Globus pallidus (tissue), 1 donor: ENCODE results near the gene ATP5F1E.
"Not testable (repeated sequence)": the region's sequence is repeated elsewhere in the genome, so short reads cannot be mapped to it uniquely, and the experiment has no call there.

Experiments used
- DNase-seq: peaks from one replicate; pipeline ENCODE4 v3.0.0-alpha.2; 2015; ENCODE audit warnings: low spot score

ATP5F1E gene

DNA sequence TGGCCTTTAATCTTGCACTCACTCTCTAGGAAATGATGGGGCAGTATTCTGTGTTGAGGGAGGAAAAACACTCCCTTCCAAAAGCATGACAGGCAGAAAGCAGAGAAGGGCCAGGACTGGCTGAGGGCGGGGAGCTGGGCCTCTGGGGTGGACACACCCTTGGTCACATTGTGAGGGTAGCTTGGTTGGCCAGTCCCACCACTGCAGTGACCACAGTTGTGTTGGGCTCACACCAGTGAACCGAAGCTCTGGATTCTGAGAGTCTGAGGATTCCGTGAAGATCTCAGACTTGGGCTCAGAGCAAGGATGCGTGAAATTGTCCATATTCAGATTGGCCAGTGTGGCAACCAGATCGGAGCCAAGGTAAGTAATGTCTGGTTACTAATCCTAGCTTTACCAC is 12.9 kb downstream of the ATP5F1E start, which contains the start of gene TUBB1:
TUBB1 (plus strand) TSS at position 213 of the 400 bp plus-strand sequence; CDS start at position 307, 94 bp downstream.
- DNase-seq = no peak

DNA sequence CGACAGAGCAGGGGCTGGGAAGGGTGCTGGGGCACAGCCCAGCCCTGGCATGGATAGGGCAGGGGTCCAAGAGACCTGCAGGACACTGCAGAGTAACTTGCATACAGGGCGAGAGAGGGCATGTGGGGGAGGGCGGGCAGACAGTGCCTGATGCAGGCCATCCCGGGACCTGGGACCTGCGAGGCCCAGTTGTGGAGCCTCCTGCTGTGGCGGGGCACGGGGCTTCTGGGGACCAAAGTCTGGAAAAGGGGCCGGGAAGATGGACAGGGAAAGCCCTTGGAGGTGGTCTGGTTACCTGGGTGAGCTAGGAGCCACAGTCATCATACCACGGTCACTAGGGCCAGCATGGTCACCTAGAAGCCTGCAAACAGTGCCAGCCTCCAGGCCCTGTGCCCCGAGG is 13.3 kb downstream of the ATP5F1E start:
- DNase-seq = no peak

DNA sequence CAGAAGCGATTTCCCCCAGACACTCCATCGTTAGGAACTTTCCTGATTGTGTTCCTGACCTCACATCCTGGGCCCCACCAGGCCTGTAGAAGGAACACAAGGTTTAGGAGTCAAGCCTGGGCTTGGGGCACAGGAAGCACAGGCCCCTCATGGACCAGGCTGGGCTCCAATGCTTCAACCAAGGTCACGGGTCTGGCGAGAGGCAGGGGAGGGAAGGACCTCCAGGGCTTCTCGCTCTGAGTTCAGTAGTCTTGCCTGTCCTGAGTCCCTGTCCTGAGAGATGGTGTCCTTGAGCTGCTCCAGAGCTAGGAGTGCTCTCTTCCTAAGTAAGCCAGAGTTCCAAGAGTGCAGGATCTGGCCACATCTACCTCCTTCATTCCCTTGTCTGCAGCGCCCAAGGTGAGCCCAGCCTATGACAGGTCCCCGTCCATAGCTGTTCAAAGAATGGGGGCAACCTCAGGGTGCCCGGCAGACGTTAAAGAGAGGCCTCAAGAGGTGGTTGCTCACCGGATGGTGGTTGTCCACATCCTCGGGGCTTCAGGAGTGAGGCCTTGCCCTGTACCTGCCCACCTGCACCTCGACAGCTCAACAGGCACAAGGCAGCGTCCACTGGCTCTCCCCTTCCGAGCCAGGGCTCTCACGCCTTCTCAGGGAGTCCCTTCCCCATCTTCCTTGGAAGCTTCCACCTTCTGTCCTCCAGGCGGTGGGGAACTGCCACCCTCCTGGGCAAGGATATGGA is 14.5 kb downstream of the ATP5F1E start:
- no peak for DNase-seq

DNA sequence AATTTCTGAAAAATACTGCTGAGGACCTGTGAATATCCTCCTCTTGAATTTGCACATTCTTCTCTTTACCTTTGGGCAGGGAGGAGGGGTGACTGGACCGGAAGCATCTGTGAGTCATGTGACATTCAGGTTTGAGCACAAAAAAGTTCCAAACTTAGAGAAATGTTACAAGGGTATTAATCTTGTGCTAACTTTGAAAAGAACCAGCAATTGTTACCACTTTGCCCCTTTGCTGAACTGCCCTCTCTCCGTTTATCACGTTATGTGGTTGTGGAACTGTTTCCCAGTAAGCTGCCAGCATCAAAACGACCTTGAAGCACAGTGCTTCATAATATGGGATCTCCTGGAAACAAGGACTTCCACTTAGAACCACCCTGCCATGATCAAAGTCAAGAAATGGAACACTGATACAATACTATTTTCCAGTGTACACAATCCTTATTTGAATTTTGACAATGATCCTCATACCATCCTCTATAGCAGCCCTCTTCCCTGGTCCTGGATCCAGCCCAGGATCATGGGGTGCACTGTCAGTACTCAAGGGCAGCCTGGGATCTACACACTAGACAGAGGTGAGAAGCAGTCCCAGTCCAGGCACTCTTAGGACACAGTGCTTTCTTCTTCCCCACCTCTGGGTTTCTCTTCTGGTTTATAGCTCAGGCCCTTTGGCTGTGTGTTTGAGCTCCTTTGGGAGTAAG is 15.2 kb downstream of the ATP5F1E start:
- DNase-seq = no peak

DNA sequence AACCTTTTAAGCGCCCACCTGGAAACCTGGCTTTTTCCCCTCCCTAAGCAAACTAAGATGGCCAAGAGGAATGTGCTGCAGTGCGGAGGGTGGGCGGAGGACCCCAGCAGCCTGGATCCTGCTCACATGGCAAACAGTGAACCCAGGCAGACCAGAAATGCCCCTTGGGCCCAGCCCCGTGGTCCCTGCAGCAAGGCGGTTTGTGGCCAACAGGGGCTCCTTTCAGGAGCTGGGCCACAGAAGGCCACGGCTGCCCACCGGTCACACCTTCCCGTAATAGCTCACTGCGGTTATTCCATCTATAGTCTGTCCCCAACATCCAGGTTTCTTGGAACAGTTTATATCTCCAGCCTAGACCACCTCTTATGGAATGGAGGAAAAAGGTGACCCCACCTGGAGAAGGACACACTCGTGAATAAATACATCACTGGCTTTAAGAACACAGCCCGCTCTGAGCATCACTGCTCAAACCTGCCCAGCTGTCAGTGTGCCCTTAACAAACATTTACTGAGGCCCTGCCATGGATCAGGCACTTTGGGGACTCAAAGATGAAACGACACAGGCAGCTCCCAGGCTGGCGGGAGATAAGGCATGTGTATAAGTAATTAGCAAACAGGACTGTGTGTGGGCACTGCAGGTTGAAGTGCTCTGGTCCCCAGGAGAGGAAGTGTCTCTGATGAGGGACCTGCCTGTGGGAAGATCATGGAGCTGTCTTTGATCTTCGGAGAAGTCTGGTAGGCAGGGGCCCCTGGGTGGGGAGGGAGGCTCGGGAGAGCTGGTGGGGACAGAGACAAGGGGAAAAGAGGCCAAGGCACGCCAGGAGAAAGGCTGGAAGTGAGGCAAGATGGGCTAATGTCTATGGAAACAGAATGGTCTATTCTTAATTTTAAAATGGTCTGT is 16.1 kb downstream of the ATP5F1E start:
- DNase-seq = no peak

DNA sequence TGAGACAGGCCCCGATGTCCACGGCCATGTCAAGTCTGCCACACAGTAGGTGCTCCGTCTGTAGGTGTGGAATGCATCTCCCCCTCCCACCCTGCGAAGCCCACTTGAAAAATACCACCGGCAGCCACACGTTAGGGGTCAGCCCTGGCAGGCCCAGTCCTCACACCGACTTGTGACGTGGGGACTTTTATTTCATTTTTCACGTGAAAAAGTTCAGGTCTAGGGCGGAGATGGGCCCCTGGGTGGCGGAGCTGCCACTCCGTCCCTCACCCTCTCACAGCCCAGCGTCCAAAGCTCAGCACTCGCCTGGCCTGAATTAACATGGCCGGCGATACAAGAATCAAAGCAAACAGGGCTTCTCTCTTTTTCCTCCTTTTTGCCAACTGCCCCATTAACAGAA is 16.7 kb downstream of the ATP5F1E start:
- no peak for DNase-seq

DNA sequence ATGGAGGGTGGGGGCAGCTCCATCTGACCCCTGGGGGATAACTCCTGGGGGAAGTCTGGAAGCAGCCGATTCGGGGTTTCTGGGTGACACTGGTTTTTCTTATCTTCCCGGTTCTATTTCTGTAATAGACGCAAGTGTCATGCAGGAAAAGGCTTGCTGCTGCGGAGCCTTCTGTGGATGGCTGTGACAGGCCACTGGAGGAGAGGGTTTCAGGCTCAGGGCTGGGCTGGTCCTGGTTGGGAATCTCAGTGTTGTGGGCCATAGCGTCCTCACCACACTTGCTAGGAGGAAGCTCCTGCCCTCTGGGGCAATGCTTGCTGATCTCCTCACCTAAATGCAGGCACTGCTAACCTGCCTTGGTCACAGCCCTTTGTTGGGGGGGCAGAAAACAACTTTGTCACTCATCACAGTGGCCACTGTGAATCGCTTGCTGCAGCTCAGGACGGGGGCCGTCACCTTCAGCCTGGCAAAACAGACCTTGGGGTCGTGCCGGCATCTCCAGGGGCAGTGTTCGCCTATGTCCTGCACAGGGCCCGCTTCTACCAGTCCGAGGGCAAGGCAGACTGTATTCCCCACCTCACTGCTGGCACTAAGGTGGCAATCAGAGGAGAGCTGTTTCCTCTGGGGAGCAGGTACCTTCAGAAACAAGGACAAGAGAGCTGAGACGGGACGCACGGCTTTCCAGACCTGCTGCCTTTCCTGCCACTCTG is 17.3 kb downstream of the ATP5F1E start:
- DNase-seq = no peak

DNA sequence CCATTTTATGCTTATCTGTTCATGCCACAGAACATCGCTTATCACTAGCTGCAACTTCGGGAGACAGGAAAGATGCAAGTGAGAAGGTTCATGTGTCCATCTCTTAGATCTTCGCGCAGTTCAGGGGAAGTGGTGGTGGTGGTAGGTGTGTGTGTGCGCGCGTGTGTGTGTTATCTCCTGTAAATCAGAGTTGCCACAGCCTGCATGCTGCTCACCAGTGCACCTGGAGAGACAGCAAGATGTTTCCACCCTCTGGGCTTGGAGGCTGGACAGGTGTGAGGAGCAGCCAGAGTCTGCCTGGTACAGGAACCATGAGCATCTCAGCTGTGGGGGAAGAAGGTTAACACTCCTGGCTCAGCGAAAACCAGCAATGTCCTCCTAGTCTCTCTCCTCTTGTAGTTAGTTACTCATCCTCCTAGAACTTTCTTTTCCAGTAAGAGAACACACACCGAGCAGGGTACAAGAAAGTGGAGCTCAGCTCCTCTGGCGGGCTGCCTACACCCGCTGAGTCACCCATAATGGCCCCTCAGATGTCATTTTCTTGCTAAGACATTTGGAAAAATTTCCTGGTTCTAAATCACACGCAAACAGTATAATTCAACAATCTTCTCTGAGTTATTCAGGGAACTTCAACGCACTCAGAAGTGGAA is 18.1 kb downstream of the ATP5F1E start:
- DNase-seq = no peak

DNA sequence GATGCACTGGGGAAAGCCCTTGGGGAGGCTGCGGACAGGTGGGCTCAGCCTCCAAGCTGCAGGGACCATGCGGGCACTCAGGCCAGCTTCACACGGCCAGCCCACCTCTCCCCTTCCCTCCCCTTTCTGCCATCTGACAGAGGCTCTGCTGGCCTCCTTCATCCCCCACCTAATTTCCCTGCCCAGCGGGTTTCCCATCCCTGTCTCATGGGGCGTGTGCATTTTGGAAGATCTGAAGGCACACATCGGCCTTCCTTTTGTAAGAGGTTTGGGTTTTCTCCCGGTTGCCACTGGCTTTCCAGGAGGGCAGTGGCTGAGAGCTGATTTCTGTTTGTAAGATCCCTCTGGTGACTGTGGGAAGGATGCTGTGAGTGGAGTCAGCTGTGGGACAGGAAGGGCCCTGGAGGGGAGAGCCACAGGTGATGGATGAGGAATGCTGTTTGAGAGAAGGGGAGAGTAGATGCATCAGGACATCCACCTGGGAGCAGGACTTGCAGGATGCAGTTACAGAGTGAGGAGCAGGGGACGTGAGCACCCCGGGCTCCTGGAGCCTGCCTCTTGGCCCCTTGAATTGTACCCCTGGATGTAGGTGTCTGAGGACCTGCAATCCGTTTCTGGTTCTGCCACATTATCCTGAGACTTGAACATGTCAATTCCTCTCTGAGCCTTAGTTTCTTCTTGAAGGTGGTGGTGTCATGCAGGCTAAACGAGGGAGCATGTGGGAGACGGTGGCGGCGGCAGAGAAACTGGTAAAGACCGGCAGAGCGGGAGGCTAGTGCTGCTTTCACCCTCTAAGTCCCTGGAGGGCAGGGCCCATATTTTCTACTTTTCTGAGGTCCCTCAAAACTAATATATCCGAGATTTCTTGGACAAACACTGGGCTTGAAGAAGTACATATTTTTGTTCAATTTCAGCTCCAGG is 18.8 kb downstream of the ATP5F1E start:
- DNase-seq = no peak

DNA sequence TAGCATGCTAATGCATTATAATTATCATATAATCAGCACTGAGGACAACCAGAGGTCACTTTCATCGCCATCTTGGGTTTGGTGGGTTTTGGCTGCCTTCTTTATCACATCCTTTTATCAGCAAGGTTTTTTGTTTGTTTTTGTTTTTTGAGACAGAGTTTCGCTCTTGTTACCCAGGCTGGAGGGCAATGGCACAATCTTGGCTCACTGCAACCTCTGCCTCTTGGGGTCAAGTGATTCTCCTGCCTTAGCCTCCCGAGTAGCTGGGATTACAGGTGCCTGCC is 20.3 kb downstream of the ATP5F1E start:
- DNase-seq = not testable (repeated sequence)

DNA sequence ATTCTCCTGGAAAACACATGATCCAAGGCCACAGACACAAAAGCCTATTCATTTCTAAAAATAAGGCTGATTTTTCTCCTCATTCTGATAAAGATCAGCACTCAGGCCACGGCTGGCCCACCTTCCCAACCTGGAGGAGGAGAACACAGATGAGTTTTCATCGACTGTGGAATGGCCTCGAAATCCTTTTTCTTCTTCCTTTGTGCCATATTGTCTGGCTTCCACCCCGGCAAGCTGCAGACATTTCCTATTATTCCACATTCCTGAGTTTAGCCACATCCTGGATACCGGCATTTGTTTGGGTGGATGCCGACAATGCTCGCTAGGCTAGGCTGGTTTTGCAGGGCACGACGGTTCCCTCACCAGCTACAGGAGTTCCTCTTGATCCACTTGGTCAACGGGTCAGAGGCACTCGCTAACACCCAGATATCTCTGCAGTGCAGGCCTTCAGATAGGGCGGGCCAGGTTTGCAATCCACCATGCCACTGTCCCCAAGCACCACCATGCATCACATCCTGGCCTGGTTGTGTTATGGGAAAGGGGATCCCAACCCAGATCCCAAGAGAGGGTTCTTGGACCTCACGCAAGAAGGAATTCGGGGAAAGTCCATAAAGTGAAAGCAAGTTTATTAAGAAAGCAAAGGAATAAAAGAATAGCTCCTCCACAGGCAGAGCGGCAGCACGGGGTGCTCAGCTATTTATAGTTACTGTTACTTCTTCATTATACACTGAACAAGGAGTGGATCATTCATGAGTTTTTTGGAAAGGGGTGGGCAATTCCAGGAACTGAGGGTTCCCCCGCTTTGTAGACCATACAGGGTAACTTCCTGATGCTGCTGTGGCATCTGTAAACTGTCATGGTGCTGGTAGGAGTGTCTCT is 20.9 kb downstream of the ATP5F1E start:
- no peak for DNase-seq

DNA sequence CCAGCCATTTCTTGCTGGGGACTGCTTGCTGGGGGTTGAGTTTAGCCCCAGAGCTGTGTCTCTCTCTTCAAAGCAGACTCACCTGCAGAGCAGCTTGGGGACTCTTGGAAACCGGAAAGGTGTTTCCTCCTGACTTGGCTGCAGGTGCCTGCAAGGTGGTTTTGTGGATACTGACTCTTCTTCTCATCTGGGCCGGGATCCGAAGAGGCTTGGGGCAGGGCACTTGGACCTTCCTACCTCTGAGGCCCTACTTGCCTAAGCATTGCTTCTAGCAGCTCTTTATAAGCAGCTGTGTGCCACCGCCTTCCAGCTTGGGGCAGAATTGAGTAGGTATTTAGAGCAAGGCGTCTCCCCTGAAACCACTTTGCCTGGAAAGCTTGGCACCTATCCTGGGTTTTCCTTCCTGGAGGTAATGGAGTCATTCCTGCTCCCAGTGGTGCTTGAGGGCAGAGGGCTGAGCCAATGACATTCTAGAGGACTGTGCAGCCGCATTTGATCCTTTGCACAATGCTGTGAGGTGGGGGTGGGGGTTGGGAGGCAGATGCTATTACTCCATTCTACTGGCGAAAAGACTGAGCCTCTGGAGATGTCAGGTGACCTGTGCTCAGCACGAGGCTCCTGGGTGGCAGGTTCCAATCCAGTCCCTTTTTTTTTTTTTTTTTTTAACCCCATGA is 21.7 kb downstream of the ATP5F1E start:
- no peak for DNase-seq

DNA sequence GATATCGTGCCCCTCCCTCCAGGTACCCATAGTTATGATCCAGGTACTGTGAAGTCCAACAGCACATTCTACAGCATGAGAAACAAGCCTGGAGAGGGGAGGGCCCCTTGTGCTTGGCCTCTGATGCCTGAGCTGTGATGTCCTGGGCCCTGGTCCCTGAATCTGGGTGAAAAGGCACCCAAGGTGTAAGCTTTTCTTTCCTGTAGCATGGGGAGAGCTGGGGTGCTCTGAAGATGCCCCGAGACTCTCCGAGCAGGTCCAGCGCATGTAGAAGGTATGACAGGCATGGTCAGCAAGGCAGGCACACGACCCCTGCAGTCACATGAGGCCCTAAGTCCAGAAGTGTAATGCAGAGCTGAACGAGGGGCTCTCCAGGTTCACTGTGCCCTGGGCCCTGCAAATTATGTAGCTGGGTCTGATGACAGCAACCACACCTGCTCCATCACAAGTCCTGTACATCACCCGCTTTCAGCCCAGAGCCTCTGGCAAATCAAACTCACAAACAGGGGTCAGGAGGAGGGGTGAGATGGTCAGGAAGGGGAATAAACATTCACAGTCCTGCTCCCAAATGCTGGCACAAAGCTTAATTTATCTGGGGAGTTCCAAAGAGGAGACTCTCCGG is 23.3 kb downstream of the ATP5F1E start:
- no peak for DNase-seq

DNA sequence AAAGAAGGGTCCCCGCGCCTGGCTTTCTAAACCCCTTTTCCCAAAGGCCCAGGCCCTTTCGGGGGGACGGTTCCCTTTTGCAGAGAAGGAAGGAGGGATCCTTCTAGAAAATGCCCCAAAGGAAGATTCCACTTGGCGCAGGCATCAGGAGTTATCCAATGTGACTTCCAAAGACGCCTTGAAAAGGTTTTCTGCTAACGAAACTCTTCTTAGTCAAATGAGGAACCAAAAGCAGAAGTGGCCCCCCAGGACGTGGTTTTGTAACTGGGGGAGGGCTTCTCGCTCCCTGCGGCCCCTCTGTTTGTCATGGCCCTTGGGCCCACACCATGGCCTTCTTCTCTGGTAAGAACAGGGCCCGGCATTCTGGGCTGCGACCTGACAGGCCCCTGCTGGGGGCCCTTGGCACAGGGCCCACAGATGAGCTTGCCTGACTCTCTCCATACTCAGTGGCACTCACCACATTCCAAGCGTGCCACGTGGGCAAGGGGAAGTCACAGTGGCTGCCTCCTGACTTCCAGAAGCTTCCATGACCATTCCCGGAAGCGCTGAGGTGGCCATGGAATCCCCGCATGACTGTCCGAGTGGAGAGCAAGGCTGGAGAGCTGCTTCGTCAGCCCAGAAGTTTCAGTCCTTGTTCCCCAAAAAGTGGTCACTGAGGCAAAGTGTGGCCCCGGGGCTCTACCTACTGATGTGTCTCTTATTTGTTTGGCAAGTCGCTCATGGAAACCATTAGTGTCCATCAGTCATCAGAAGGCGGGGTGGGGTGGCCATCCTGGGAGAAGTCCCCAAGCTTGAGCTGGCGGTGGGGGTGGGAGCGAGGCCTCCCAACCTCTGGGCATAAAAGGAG is 24.2 kb downstream of the ATP5F1E start:
- peak; percentile 44 for DNase-seq

DNA sequence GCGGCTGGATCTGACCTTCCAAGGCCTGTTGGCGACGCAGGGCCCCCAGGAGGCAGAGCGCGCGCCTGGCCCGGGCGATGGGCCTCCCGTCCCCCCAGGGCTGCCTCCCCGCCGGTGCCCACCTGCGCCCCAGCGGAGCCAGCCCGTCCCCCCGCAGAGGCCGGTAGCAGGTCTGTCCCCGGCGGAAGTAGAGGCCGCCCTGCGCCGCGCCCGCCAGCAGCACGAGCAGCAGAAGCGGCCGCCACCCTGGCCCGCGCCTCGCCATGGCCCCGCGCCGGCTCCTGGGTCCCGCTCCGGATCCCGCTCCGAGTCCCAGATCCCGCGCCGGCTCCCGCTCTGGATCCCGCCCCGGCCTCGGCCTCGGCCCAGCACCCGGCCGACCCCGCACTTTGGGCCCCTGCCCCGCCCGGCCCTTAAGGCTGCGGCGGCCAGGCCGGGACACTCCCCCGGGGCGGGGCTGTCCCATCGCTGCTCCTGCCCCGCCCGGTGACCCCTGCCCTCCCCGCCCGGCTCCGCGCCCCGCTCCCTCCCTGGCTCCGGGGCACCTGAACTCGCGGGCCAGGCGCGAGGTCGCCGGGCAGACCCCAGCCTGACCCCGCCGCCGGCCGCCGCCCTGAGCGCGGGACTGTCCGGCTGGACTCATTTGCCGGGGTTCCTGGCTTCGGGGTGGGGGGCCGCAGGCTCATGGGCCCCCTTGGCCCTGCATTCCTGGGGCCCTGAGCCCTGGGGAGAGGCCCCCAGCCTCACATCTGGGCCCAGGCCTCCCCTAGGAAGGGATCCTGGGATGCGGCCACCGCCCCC is 25.1 kb downstream of the ATP5F1E start, which contains the start of gene CTSZ:
CTSZ (minus strand) TSS at position 391 of the 801 bp plus-strand sequence; CDS start at position 265, 126 bp downstream.
- peak; percentile 26 for DNase-seq

DNA sequence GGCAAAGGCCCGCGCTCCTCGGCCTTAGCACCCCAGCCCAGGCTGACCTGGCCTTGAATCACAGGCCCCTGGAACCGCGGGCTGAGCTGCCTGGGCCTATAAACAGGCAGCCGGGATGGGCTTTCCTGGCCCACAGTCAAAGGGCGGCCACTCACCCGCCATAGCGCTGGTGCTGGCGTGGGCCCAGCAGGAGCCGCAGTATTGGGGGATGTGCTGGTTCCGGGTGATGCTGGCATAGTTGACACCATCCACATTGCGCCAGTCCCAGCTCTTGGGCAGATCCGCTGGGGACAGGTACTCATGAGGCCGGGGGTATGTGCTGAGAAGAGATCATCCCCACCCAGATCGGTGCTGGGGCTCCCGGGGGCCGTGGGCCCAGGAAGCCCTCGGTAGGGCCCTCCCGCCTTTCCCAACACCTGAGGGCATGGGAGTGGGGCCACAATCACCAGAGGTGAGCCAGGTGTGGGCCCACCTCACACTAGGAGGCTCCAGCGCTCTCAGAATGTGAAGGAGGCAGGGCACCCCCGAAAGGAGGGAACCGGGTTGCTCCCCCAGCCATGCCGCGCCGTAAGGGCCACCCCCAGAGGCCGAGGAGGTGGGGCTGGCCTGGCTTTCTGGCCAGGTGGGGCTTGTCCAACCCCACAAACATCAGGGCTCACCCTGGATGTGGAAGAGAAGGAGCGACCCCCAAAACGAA is 25.8 kb downstream of the ATP5F1E start:
- no peak for DNase-seq
